Left lung (tissue), 10 donors: Measurements from ENCODE around the gene RTP3. TPM values are rescaled to one million over a fixed set of nuclear protein-coding genes. Genes with fewer than 3 reads are reported as not detected.

ENCODE experiments used
- ATAC-seq: fragments of 200-7000 bp; cut with Tn5 transposase; one replicate; pipeline ENCODE4 v1.9.1; 2020; ENCODE audit warnings: moderate library complexity
- DNase-seq, 4 donors: peaks; one replicate each; pipeline ENCODE4 v3.0.0-alpha.2; 2013 to 2020
- H3K27ac ChIP-seq, 2 donors: fragments of 200-600 bp; sonication (generic) in 1 of 2; one replicate each; pipeline versions ENCODE4 v1.5.0 to v1.8.0; 2020 to 2021
- H3K27me3 ChIP-seq, 2 donors: fragments of 200-600 bp; sonication (generic) in 1 of 2; one replicate each; pipeline versions ENCODE4 v1.5.0 to v1.8.0; 2020 to 2021
- H3K36me3 ChIP-seq, 2 donors: fragments of 200-600 bp; sonication (generic) in 1 of 2; one replicate each; pipeline versions ENCODE4 v1.5.0 to v1.8.0; 2020 to 2021
- H3K4me1 ChIP-seq, 2 donors: fragments of 200-600 bp; one replicate each; pipeline ENCODE4 v1.8.0; 2021
- H3K4me3 ChIP-seq, 2 donors: fragments of 200-600 bp; sonication (generic) in 1 of 2; one replicate each; pipeline versions ENCODE4 v1.5.0 to v1.8.0; 2020 to 2021; ENCODE audit warnings: mild to moderate bottlenecking in 1 of 2
- H3K9me3 ChIP-seq, 2 donors: fragments of 200-600 bp; sonication (generic) in 1 of 2; one replicate each; pipeline versions ENCODE4 v1.5.0 to v1.8.0; 2020 to 2021
- intact Hi-C, 2 donors: fragments of 100-400 bp; cut with DNase I; formaldehyde crosslinking; loops; one replicate each; pipeline versions ENCODE4 v1.11.2 to v1.14.2; 2022
- polyA plus RNA-seq, 6 donors: library from polyadenylated mRNA; unstranded; fragments of 120-200 nt; gene quantifications; one replicate each; pipeline ENCODE4 v1.2.1, GENCODE V29; 2013; ENCODE audit not compliant: insufficient read length in 6 of 6
- total RNA-seq, 2 donors: library from RNA; stranded (reverse); fragmentation: NEBNext Ultra II Directional; extraction: Animal tissue kit (Norgen Biotek cat#: 25700); gene quantifications; one replicate each; pipeline ENCODE4 v1.2.1, GENCODE V29; 2021
- TF ChIP-seq, protein P1 (sequence below), 2 donors: fragments of 200-600 bp; sonication (generic) in 1 of 2; IDR thresholded peaks; one replicate each; pipeline versions ENCODE4 v1.5.0 to v1.8.0; 2021; ENCODE audit warnings: antibody characterized with exemption in 2 of 2
- donor health status: DM: no; HTN: yes; CAD: no.
- donor health status: DM: no; HTN: no; CAD: no.

Gene RTP3
- total and polyA plus RNA-seq, 8 donors: 0.13 TPM; not detected in 7

DNA sequence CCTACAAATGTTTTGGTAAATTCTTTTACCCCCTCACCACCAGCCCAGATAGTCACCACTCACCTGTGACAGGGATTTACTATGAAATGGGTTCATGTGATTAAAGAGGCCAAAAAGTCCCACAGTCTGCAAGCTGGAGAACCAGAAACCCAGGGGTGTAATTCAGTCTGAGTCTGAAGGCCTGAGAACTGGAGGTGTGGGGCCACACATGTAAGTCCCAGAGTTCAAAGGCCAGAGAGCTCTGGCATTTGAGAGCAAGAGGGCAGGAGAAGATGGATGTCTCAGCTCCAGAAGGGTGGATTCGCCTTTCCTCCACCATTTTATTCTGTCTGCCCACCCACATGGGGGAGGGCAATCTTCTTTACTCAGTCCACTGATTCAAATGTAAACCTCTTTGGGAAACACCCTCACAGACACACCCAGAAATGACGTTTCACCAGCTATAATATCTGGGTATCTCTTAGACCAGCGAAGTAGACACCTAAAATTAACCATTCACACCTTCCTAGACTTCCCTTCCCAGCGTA, 11.9 kb downstream of the RTP3 start:
- intact Hi-C loops: no loop called here
- no peaks in the 10 kb centered on the region for H3K36me3 ChIP-seq
- no peaks in the 10 kb centered on the region for H3K9me3 ChIP-seq
- H3K27ac ChIP-seq: no peak overlapping the region
- H3K4me3 ChIP-seq: no peak overlapping the region
- no peaks in the 10 kb centered on the region for H3K4me1 ChIP-seq
- no peak for ATAC-seq
- no peaks in the 10 kb centered on the region for H3K27me3 ChIP-seq
- TF ChIP-seq, protein P1, sequence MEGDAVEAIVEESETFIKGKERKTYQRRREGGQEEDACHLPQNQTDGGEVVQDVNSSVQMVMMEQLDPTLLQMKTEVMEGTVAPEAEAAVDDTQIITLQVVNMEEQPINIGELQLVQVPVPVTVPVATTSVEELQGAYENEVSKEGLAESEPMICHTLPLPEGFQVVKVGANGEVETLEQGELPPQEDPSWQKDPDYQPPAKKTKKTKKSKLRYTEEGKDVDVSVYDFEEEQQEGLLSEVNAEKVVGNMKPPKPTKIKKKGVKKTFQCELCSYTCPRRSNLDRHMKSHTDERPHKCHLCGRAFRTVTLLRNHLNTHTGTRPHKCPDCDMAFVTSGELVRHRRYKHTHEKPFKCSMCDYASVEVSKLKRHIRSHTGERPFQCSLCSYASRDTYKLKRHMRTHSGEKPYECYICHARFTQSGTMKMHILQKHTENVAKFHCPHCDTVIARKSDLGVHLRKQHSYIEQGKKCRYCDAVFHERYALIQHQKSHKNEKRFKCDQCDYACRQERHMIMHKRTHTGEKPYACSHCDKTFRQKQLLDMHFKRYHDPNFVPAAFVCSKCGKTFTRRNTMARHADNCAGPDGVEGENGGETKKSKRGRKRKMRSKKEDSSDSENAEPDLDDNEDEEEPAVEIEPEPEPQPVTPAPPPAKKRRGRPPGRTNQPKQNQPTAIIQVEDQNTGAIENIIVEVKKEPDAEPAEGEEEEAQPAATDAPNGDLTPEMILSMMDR (IDR thresholded peaks at IDR 0.05): no peak
- DNase-seq: no peak

DNA sequence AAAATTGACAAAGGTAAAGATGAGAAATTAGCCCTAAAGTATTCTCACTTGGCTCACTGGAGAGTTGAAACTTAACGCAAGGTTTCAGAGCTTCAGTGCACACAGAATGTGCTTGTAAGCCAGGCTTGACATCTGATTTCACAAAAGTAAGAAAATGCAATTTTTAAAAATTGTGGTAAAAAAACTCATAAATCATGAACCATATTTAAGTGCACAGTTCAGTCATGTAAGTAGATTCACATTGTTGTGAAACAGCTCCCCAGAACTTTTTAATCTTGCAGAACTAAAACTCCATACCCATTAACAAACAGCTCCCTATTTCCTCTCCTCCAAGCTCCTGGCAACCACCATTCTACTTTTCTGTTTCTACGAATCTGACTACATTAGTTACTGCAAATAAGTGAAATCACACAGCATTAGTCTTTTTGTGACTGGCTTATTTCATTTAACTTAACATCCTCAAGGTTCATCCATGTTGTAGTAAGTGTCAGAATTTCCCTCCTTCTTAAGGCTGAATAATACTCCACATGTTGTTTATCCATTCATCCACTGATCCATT, 14.5 kb downstream of the RTP3 start:
- no peak overlapping the region for H3K27ac ChIP-seq
- H3K4me3 ChIP-seq: no peak overlapping the region
- no peaks in the 10 kb centered on the region for H3K9me3 ChIP-seq
- no peaks in the 10 kb centered on the region for H3K4me1 ChIP-seq
- intact Hi-C loops: no loop called here
- no peak for ATAC-seq
- TF ChIP-seq, protein P1 (IDR thresholded peaks at IDR 0.05): no peak
- H3K36me3 ChIP-seq: no peaks in the 10 kb centered on the region
- no peak for DNase-seq
- no peaks in the 10 kb centered on the region for H3K27me3 ChIP-seq

DNA sequence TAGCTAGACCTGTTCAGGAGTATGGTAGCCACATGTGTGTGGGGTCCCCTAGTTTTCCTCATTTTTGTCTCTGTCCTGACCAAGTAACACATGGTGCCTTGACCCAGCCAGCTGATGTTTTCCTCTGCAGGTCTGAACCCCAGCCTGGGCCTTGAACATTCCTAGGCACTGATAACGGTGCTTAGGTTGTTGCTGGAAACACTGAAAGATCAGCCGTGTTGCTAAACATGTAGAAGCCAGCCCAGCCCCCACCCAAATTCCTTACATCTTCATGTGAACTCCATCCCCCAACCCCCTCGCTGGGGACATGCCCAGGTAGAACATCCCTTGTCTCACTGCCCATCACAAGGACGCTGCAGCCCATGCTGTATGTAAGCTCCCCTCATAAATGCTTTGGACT, 18.7 kb downstream of the RTP3 start:
- no peaks in the 10 kb centered on the region for H3K36me3 ChIP-seq
- no peaks in the 10 kb centered on the region for H3K27me3 ChIP-seq
- DNase-seq (no peak), ATAC-seq (no peak)
- no peaks in the 10 kb centered on the region for H3K4me1 ChIP-seq
- no peaks in the 10 kb centered on the region for H3K9me3 ChIP-seq
- TF ChIP-seq, protein P1 (IDR thresholded peaks at IDR 0.05): no peak
- intact Hi-C loops: no loop called here
- H3K27ac ChIP-seq: no peak overlapping the region
- H3K4me3 ChIP-seq: no peak overlapping the region

DNA sequence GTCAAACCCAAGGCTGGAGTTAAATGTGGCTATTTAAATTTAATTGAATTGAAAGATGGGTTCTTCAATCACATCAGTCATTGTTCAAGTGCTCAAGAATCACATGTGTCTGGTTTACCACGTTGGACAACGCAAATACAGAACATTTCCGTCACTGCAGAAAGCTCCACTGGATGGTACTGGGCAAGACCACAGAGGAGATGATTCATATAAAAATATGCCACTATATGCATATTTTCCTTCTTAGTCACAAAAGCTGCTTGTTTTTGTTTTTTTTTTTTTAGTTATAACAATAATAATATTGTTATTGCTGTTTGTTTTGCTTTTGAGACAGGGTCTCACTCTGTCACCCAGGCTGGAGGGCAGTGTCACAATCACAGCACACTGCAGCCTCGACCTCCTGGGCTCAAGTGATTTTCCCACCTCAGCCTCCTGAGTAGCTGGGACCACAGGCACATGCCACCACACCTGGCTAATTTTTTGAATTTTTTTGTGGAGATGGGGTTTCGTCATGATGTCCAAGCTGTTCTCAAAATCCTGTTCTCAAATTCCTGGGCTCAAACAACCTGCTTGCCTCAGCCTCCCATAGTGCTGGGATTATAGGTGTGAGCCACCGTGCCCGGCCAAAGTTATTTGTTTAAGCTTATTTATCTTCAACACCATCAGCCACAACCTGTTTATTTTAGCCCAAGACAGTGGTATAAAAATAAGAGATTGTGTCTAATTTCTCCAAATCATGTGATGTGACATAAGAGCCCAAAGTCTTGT, 19.4 kb downstream of the RTP3 start:
- ATAC-seq (no peak), DNase-seq (no peak)
- TF ChIP-seq, protein P1 (IDR thresholded peaks at IDR 0.05): no peak
- intact Hi-C loops: no loop called here
- no peaks in the 10 kb centered on the region for H3K9me3 ChIP-seq
- no peaks in the 10 kb centered on the region for H3K4me1 ChIP-seq
- no peaks in the 10 kb centered on the region for H3K36me3 ChIP-seq
- no peaks in the 10 kb centered on the region for H3K27me3 ChIP-seq
- H3K4me3 ChIP-seq: no peak overlapping the region
- no peak overlapping the region for H3K27ac ChIP-seq

DNA sequence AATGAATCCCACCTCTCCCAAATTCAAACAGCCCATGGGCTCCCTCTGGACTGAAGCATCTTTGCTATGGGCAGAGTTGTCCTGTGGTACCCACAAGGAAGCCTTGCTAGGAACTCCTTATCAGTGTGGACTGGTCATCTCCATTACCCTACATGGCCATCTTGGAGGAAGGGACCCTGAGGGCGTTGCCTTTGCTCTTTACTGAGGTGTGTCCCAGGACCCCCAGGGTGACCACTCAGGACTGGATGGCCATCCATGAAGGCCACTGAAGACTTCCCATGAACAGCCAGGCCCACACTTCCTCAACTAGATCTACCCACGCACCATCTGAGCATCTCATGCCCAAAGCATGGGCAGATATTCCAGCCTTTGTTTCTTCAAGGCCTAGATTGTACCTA, 20.0 kb downstream of the RTP3 start:
- Histone ChIP-seq H3K36me3 (no peaks in the 10 kb centered on the region), H3K9me3 (no peaks in the 10 kb centered on the region), H3K27me3 (no peaks in the 10 kb centered on the region), H3K27ac (no peak overlapping the region), H3K4me1 (no peaks in the 10 kb centered on the region), H3K4me3 (no peak overlapping the region)
- no peak for ATAC-seq
- intact Hi-C loops: no loop called here
- DNase-seq: no peak
- TF ChIP-seq, protein P1 (IDR thresholded peaks at IDR 0.05): no peak
